Measurements from ENCODE around the gene JARID2. TPM values are rescaled to one million over a fixed set of nuclear protein-coding genes. Genes with fewer than 3 reads are reported as not detected.

Gene JARID2
- total and polyA plus RNA-seq, 2 of the 8 experiments (the other 6 are each of a cell fraction or from before 2014, with no cell fraction given) = 60.1 to 239 TPM

DNA sequence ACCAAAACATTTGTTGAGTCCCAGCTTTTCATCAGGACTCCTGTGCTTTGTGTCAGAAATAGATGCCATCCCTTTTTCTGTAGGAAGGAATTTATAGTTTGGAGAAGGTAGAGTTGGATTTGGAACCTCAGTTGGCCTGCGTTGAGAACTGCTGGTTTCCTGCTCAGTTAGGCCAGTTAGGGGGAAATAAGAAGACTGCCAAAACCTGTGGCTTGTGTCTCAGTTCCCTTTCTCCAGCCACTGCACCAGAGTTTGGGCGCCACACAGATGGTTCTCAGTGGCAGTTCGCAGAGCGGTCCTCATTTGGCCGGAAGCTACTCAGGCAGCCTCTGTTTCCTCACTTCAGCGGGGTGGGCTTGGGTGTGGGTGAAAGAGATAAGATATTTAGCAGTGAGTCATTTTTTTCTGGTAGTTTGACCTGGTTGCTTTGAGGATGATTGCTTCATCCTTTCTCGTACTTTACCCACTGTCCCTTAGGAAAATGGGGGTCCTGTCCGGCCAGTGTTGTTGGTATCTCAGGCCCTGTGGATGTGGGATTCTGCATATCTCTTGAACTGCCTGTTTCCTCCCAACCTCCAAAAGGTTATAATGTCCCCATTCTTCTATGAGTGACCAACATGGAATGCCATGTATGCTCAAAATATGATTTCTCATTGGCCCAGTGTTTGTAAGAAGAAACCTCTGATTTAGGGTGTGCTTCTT, 53.7 kb downstream of the JARID2 start (continued):
- TF ChIP-seq SP4 (IDR thresholded peaks at IDR 0.05; ENCODE audit: low read length) = no peak
- TF ChIP-seq SRF (IDR thresholded peaks at IDR 0.05; ENCODE audit: low read depth, low read length) = no peak
